HepG2 (cell line): ENCODE results near the gene ADAM22.

ENCODE experiments used
- CTCF ChIP-seq: sonication (generic); formaldehyde crosslinking; IDR thresholded peaks from 2 replicates; pipeline ENCODE4 v1.5.0; 2020; ENCODE audit warnings: mild to moderate bottlenecking, missing genetic modification reagents, moderate library complexity
- EP300 ChIP-seq, 3 experiments: sonication (generic) in 1 of 3; formaldehyde crosslinking in 1 of 3; IDR thresholded peaks; 2 replicates each; pipeline versions ENCODE4 v1.5.1 to v1.6.1; 2011 to 2020; ENCODE audit warnings: low read depth in 2 of 3, low read length in 2 of 3, borderline replicate concordance in 1 of 3, improper control_type of control experiment in 1 of 3, mild to moderate bottlenecking in 1 of 3, missing genetic modification reagents in 1 of 3, moderate library complexity in 1 of 3
- HNRNPL ChIP-seq: fragments of 200-400 bp; formaldehyde crosslinking; IDR thresholded peaks from 2 replicates; pipeline ENCODE4 v1.6.1; 2017; ENCODE audit warnings: mild to moderate bottlenecking, low read depth, low read length
- KDM3A ChIP-seq: IDR thresholded peaks from 2 replicates; pipeline ENCODE4 v1.6.1; 2018; ENCODE audit warnings: low read depth, missing compliant biosample characterization
- NONO ChIP-seq, 2 experiments: fragments of 450-650 bp in 1 of 2; sonication (generic) in 1 of 2; formaldehyde crosslinking in 1 of 2; IDR thresholded peaks in 1 of 2; conservative IDR thresholded peaks in 1 of 2; 2 replicates each; pipeline versions ENCODE4 v1.6.1 to v1.8.0; 2017 to 2022; ENCODE audit warnings: mild to moderate bottlenecking in 1 of 2, missing genetic modification reagents in 1 of 2, moderate library complexity in 1 of 2
- SMC3 ChIP-seq: IDR thresholded peaks from 2 replicates; pipeline ENCODE4 v1.6.1; 2011; ENCODE audit warnings: low read length, improper control_type of control experiment
- TBP ChIP-seq: sonication (generic); formaldehyde crosslinking; IDR thresholded peaks from 2 replicates; pipeline ENCODE4 v1.5.0; 2020; ENCODE audit warnings: missing genetic modification reagents
- ZNF253 ChIP-seq: sonication (generic); formaldehyde crosslinking; IDR thresholded peaks from 2 replicates; pipeline ENCODE4 v1.8.0; 2022; ENCODE audit warnings: mild to moderate bottlenecking, missing genetic modification reagents, borderline replicate concordance
- ZNF407 ChIP-seq: sonication (generic); formaldehyde crosslinking; IDR thresholded peaks from one replicate; pipeline ENCODE4 v1.5.1; 2020; ENCODE audit warnings: mild to moderate bottlenecking, missing genetic modification reagents; ENCODE audit errors: not compliant biosample characterization

GRCh38 chr7:87944547-87944946 is 10.5 kb downstream of the ADAM22 start:
- TF ChIP-seq TBP (CRISPR knock-in tag) = no peak
- TF ChIP-seq KDM3A = no peak
- no peak for TF ChIP-seq HNRNPL
- no peak for TF ChIP-seq NONO (IDR thresholded peaks at IDR 0.05)
- no peak for TF ChIP-seq NONO (CRISPR knock-in tag; conservative IDR thresholded peaks at IDR 0.05)
- TF ChIP-seq EP300 (IDR thresholded peaks at IDR 0.05; ENCODE audit: low read depth in 2 of 2, low read length in 2 of 2) = no peak
- no peak for TF ChIP-seq EP300 (CRISPR knock-in tag; IDR thresholded peaks at IDR 0.05; ENCODE audit: borderline replicate concordance)
- no peak for TF ChIP-seq CTCF
- no peak for TF ChIP-seq ZNF253 (CRISPR knock-in tag)
- TF ChIP-seq ZNF407 (CRISPR knock-in tag) = no peak
- TF ChIP-seq SMC3 = no peak
